ENCODE measurements around the gene RBMS1. TPM values are rescaled to one million over a fixed set of nuclear protein-coding genes. Genes with fewer than 3 reads are reported as not detected.

Gene RBMS1
- total and polyA plus RNA-seq, 12 donors: 22.6 to 77.7 (median 59.0) TPM

DNA sequence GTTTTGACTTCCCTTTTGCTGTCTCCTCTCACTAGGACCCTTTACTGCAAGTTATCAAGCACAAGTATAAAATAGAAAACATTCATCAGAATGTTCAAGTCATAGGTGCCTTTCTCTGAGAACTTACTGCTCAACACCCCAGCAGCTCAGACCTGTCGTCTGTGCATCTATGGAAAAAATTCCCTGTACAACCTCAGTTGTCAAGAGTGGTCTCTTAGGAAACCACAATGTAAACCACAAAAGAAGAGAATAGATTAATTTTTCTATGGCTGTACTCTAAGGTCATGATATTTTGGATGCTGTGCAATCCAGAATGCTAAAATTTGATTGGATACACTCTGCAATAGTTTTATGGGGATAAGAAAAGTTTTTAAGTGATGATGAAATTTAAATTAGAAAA lies 84.1 kb downstream of the RBMS1 start:
- ATAC-seq (no peak), DNase-seq (no peak)
- H3K9me3 ChIP-seq: no peaks in the 10 kb centered on the region
- WGBS, 2 donors: 67 to 69% methylated on average over 1 of the region's 1 CpG
- H3K4me3 ChIP-seq: no peak overlapping the region
- peak overlapping the region in 6 of 10 donors; percentile 3 to 100 (median 96) for H3K27ac ChIP-seq
- peaks cover 6 to 65% (median 58%) of the 10 kb centered on the region in 9 donors for H3K4me1 ChIP-seq
- TF ChIP-seq, protein P1, sequence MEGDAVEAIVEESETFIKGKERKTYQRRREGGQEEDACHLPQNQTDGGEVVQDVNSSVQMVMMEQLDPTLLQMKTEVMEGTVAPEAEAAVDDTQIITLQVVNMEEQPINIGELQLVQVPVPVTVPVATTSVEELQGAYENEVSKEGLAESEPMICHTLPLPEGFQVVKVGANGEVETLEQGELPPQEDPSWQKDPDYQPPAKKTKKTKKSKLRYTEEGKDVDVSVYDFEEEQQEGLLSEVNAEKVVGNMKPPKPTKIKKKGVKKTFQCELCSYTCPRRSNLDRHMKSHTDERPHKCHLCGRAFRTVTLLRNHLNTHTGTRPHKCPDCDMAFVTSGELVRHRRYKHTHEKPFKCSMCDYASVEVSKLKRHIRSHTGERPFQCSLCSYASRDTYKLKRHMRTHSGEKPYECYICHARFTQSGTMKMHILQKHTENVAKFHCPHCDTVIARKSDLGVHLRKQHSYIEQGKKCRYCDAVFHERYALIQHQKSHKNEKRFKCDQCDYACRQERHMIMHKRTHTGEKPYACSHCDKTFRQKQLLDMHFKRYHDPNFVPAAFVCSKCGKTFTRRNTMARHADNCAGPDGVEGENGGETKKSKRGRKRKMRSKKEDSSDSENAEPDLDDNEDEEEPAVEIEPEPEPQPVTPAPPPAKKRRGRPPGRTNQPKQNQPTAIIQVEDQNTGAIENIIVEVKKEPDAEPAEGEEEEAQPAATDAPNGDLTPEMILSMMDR (IDR thresholded peaks at IDR 0.05): no peak
- H3K36me3 ChIP-seq: peaks cover 0 to 5% (median 0%) of the 10 kb centered on the region in 9 donors
- H3K27me3 ChIP-seq: no peaks in the 10 kb centered on the region
- intact Hi-C loops (cut with DNase I): loop anchor here in 7 of 10 donors (5.0 to 10.0 kb wide), 9 partner anchors 37 to 565 kb away; partner anchors contain the start of gene RBMS1 (in 2 of the 7)

DNA sequence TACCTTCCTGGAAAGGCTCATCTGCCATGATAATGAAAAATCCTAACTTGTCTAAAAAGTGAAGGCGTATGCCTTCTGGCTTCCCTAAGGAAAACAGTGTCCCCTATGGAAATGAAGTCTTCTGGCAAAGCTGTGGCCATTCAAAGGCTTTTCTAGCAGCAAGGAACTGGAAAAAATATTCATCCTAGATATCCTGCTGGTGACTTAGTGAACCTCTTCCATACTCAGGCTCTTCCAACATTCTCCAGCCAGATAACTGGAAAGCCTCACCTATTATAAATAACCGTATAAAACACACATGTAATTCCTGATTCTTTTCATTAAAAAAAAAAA lies 84.7 kb downstream of the RBMS1 start:
- ATAC-seq (peak in 1 of 8 donors; percentile 2), DNase-seq (no peak)
- H3K9me3 ChIP-seq: no peaks in the 10 kb centered on the region
- peaks cover 0 to 7% (median 0%) of the 10 kb centered on the region in 9 donors for H3K36me3 ChIP-seq
- H3K27ac ChIP-seq: peak overlapping the region; percentile 7 to 100 (median 95)
- H3K4me3 ChIP-seq: peak overlapping the region in 6 of 10 donors; percentile 89 to 97 (median 92)
- TF ChIP-seq, protein P1 (IDR thresholded peaks at IDR 0.05): peak in 4 of 9 donors; percentile 13 to 23 (median 16)
- intact Hi-C loops (cut with DNase I): loop anchor here in 7 of 10 donors (5.0 to 10.0 kb wide), 9 partner anchors 37 to 566 kb away; partner anchors contain the start of gene RBMS1 (in 2 of the 7)
- 47 to 53% methylated on average over 2 of the region's 2 CpGs for WGBS, 2 donors
- H3K27me3 ChIP-seq: no peaks in the 10 kb centered on the region
- peaks cover 6 to 71% (median 63%) of the 10 kb centered on the region in 9 donors for H3K4me1 ChIP-seq

DNA sequence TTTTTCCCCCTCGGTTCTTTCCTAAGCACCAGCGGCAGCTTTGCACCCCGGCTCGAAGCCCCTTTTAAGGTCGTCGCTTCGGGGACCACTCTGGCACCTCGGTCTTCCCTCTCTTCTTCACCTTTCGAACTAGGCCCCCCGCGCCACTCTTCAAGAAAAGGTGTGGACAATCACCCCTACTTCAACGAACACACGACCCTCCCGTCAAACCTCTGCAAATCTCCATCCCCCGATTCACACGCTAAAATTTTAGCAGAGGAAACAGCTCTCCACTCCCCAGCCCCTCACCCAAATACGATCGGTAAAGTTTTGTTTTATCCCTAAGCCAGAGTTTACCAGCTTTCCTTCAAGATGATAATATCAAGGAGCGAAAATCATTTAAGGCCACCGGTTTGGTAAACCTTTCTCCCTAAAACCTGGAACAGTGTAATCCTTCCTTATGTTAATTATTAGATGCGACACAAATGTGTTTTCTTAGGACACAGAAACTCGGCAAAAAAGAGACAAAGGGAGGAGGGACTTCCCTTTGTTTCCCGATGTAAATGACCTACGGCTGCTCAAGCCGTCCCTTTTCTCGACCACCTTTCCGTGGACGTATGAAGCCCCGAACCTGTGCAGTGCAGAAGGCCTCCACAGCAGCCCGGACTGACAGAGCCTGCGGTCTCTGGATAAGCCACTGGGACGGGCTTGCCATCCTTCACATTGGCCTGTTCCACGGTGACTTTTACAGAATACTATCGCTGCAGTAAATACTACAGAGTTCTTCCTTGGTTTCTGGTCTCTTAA lies 85.2 kb downstream of the RBMS1 start:
- Histone ChIP-seq H3K36me3 (peaks cover 0 to 7% (median 0%) of the 10 kb centered on the region in 9 donors), H3K27ac (peak overlapping the region; percentile 71 to 100 (median 95)), H3K4me1 (peaks cover 6 to 77% (median 69%) of the 10 kb centered on the region in 9 donors), H3K27me3 (no peaks in the 10 kb centered on the region), H3K4me3 (peak overlapping the region; percentile 28 to 97 (median 90)), H3K9me3 (no peaks in the 10 kb centered on the region)
- peak in 1 of 2 donors; percentile 19 for DNase-seq
- 22 to 24% methylated on average over 31 to 34 of the region's 34 CpGs for WGBS, 2 donors
- peak in 3 of 8 donors; percentile 22 to 36 (median 28) for ATAC-seq
- TF ChIP-seq, protein P1 (IDR thresholded peaks at IDR 0.05): no peak
- intact Hi-C loops (cut with DNase I): loop anchor here in 7 of 10 donors (5.0 to 10.0 kb wide), 9 partner anchors 36 to 566 kb away; partner anchors contain the start of gene RBMS1 (in 2 of the 7)

DNA sequence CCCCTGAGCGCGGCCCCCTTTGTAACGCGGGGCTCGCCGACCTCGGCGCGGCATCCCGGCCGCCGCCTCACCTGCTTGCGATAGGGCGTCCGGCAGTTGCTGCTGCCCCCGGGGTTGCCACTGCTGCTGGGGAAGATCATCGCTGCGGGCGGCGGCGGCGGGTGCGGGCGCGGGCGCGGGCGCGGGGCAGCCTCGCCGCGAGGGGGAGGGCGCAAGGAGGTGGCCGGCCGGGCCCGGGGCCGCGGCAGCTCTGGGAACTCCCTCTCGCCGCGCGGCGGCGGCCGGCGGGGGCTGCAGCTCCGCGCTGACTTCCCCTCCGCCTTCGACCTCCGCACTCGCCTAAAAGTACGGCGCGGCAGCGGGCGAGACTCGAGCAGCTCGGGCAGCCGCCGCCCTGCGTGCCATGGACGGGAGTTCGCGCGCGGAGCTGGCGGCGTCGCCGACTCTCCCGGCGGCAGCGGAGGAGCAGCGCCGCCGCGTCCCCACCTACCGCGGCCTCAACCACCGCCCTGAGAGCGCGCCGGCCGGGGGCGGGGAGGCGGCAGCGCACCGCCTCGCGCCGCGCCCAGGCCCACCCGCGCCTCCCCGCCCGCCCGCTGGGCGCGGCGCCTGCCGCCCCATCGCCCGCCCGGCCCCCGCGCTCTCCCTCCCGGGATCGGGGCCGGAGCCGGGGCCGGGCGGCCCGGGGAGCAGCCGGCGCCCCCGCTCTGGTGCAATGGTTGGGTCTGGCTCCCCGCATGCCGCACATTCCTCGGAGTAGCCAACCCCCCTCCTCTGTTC lies 86.0 kb downstream of the RBMS1 start:
- Histone ChIP-seq H3K4me1 (peaks cover 6 to 82% (median 77%) of the 10 kb centered on the region in 9 donors), H3K4me3 (peak overlapping the region; percentile 79 to 97 (median 90)), H3K9me3 (no peaks in the 10 kb centered on the region), H3K27me3 (no peaks in the 10 kb centered on the region), H3K27ac (peak overlapping the region; percentile 88 to 100 (median 96)), H3K36me3 (peaks cover 0 to 7% (median 0%) of the 10 kb centered on the region in 9 donors)
- ATAC-seq (peak; percentile 65 to 90 (median 81)), DNase-seq (peak; percentile 57 to 74)
- intact Hi-C loops (cut with DNase I): loop anchor here in 7 of 10 donors (5.0 to 10.0 kb wide), 9 partner anchors 35 to 567 kb away; partner anchors contain the start of gene RBMS1 (in 2 of the 7)
- TF ChIP-seq, protein P1 (IDR thresholded peaks at IDR 0.05): peak in 4 of 9 donors; percentile 25 to 43 (median 36)
- WGBS, 2 donors: 0% methylated on average over 84 to 114 of the region's 120 CpGs
